ENCODE measurements around the gene SGK2.

Gene SGK2

GRCh38 chr20:43536041-43536816 lies 22.6 kb upstream of the SGK2 start:
- DNase-seq (ENCODE audit: low read depth): no peak

GRCh38 chr20:43536817-43537440 lies 21.9 kb upstream of the SGK2 start:
- no peak for DNase-seq (ENCODE audit: low read depth)

GRCh38 chr20:43537921-43538877 lies 20.6 kb upstream of the SGK2 start:
- no peak for DNase-seq (ENCODE audit: low read depth)

- DNase-seq (ENCODE audit: low read depth): no peak
Observed at GRCh38 chr20:43538878-43539700, 19.7 kb upstream of the SGK2 start.

GRCh38 chr20:43539975-43540672 lies 18.7 kb upstream of the SGK2 start:
- no peak for DNase-seq (ENCODE audit: low read depth)

- DNase-seq (ENCODE audit: low read depth): no peak
Observed at GRCh38 chr20:43540673-43541060, 18.2 kb upstream of the SGK2 start.

- DNase-seq (ENCODE audit: low read depth): no peak
Observed at GRCh38 chr20:43541214-43541613, 17.6 kb upstream of the SGK2 start.

- no peak for DNase-seq (ENCODE audit: low read depth)
Observed at GRCh38 chr20:43542161-43542560, 16.7 kb upstream of the SGK2 start.

GRCh38 chr20:43542674-43543073 lies 16.2 kb upstream of the SGK2 start:
- DNase-seq (ENCODE audit: low read depth): no peak

GRCh38 chr20:43543138-43543537 lies 15.7 kb upstream of the SGK2 start:
- no peak for DNase-seq (ENCODE audit: low read depth)

- no peak for DNase-seq (ENCODE audit: low read depth)
Observed at GRCh38 chr20:43544501-43544900, 14.3 kb upstream of the SGK2 start.

- DNase-seq (ENCODE audit: low read depth): no peak
Observed at GRCh38 chr20:43545837-43546578, 12.8 kb upstream of the SGK2 start.

GRCh38 chr20:43548273-43548880 lies 10.4 kb upstream of the SGK2 start:
- no peak for DNase-seq (ENCODE audit: low read depth)

- DNase-seq (ENCODE audit: low read depth): no peak
Observed at GRCh38 chr20:43549416-43550065, 9.3 kb upstream of the SGK2 start.

GRCh38 chr20:43550456-43550855 lies 8.4 kb upstream of the SGK2 start:
- DNase-seq (ENCODE audit: low read depth): no peak

- no peak for DNase-seq (ENCODE audit: low read depth)
Observed at GRCh38 chr20:43554369-43554768, 4.5 kb upstream of the SGK2 start.

- no peak for DNase-seq (ENCODE audit: low read depth)
Observed at GRCh38 chr20:43559147-43559987, 540 bp downstream of the SGK2 start.

GRCh38 chr20:43560974-43561373 lies 2.1 kb downstream of the SGK2 start:
- DNase-seq (ENCODE audit: low read depth): no peak

- DNase-seq (ENCODE audit: low read depth): no peak
Observed at GRCh38 chr20:43563429-43563828, 4.6 kb downstream of the SGK2 start.
